ENCODE measurements around the gene HSPG2.

The HSPG2 gene

DNA sequence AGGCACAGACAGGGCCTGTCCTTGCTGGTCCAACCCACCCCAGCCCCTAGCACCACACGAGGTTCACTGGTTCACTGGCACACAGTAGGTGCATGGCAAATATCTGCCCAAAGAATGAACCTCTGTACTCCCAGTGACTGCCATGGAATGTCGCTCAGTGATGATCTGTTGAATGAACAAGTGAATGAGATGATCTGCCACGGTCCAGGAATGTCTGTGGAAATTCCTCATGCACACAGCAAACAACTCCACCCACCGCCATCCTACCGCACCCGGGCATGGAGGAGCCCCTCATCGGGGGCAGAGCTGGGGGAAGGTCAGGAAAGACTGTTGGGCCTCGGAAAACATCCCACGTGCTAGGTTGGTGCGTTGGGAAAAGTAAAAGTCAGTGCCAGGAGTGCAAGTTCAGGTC, 1.7 kb downstream of the HSPG2 start:
- ChIA-PET CTCF (interaction anchor here (1.1 to 1.7 kb wide), 4 partner anchors 14 to 25 kb away, joined by 3 to 6 read pairs (median 4); no protein-coding TSS in a partner anchor), POLR2A (interaction anchor here (1.0 kb wide), 1 partner anchor 113 kb away, joined by 3 read pairs; no protein-coding TSS in a partner anchor)
- DNase-seq (ENCODE audit: low read depth, low spot score): no peak

GRCh38 chr1:21933397-21934248, 3.5 kb downstream of the HSPG2 start:
- peak overlapping the region; percentile 39 for H3K4me3 ChIP-seq (ENCODE audit: low read depth, low read length)
- POLR2A ChIA-PET: interaction anchor here (0.7 kb wide), 1 partner anchor 10 kb away, joined by 5 read pairs; no protein-coding TSS in a partner anchor
- CTCF ChIA-PET: interaction anchor here (0.8 to 3.8 kb wide), 2 partner anchors 11 to 24 kb away, joined by 3 to 14 read pairs; no protein-coding TSS in a partner anchor
- no peak for TF ChIP-seq CTCF (IDR thresholded peaks at IDR 0.05; ENCODE audit: insufficient read depth, low read length, missing control alignments)
- no peak for DNase-seq (ENCODE audit: low read depth, low spot score)

More for the DNA sequence above, 1.7 kb downstream of the HSPG2 start:
- no peak for TF ChIP-seq CTCF (IDR thresholded peaks at IDR 0.05; ENCODE audit: insufficient read depth, low read length, missing control alignments)
- H3K4me3 ChIP-seq (ENCODE audit: low read depth, low read length): peak overlapping the region; percentile 81

DNA sequence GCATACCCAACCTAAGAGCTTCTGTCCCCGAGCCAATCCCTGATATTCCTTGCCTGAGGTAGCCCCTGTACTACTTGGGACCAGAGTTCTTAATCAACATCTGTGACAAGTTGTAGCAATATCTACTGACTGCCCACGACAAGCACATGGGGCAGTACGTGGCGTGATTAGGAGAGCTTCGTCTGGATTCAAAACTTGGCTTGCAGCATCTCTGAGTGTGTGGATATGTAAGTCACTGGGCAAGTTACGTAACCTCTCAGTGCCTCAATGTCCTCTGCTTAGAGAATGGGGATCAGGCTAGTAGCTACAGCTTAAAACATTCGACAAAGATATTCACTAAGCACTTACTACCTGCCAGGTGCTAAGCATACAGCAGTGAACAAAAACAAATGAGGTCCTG, 5.0 kb downstream of the HSPG2 start:
- H3K4me3 ChIP-seq (ENCODE audit: low read depth, low read length): no peak overlapping the region; the same call in 1 of the 2 replicates
- ChIA-PET POLR2A (interaction anchor here (1.0 to 1.6 kb wide), 2 partner anchors 17 to 22 kb away, joined by 3 to 4 read pairs; no protein-coding TSS in a partner anchor), CTCF (interaction anchor here (0.8 to 3.8 kb wide), 6 partner anchors 8 to 484 kb away, joined by 3 to 14 read pairs (median 4); no protein-coding TSS in a partner anchor)
- TF ChIP-seq CTCF (IDR thresholded peaks at IDR 0.05; ENCODE audit: insufficient read depth, low read length, missing control alignments): no peak
- no peak for DNase-seq (ENCODE audit: low read depth, low spot score)

GRCh38 chr1:21931171-21932093, 5.7 kb downstream of the HSPG2 start:
- peak overlapping the region; percentile 25 for H3K4me3 ChIP-seq (ENCODE audit: low read depth, low read length)
- TF ChIP-seq CTCF (IDR thresholded peaks at IDR 0.05; ENCODE audit: insufficient read depth, low read length, missing control alignments): no peak
- ChIA-PET POLR2A (interaction anchor here (1.0 to 1.6 kb wide), 5 partner anchors 8 to 22 kb away, joined by 3 to 6 read pairs (median 4); no protein-coding TSS in a partner anchor), CTCF (interaction anchor here (0.8 to 3.8 kb wide), 5 partner anchors 8 to 32 kb away, joined by 3 to 14 read pairs (median 4); no protein-coding TSS in a partner anchor)
- peak; percentile 67 for DNase-seq (ENCODE audit: low read depth, low spot score)

- no peak for DNase-seq (ENCODE audit: low read depth, low spot score)
- TF ChIP-seq CTCF (IDR thresholded peaks at IDR 0.05; ENCODE audit: insufficient read depth, low read length, missing control alignments): no peak
- POLR2A ChIA-PET: interaction anchor here (1.0 to 1.6 kb wide), 5 partner anchors 9 to 21 kb away, joined by 3 to 6 read pairs (median 4); no protein-coding TSS in a partner anchor
- CTCF ChIA-PET: interaction anchor here (1.2 to 3.0 kb wide), 3 partner anchors 8 to 17 kb away, joined by 3 to 24 read pairs (median 5); no protein-coding TSS in a partner anchor
- no peak overlapping the region; the same call in 1 of the 2 replicates for H3K4me3 ChIP-seq (ENCODE audit: low read depth, low read length)
Observed at GRCh38 chr1:21930629-21931170, 6.4 kb downstream of the HSPG2 start.
